NT2/D1 (cell line): ENCODE results near the gene NRGN.

ENCODE experiments used
- SUZ12 ChIP-seq: IDR thresholded peaks from 2 replicates; pipeline ENCODE4 v1.6.1; 2011; ENCODE audit not compliant: insufficient read length, insufficient read depth; ENCODE audit errors: extremely low read depth
- YY1 ChIP-seq: IDR thresholded peaks from 2 replicates; pipeline ENCODE4 v1.6.1; 2011; ENCODE audit not compliant: insufficient read length, insufficient read depth
- ZNF274 ChIP-seq: IDR thresholded peaks from 2 replicates; pipeline ENCODE4 v1.6.1; 2011; ENCODE audit warnings: mild to moderate bottlenecking, low read depth, low read length

GRCh38 chr11:124745270-124745834, 5.6 kb downstream of the NRGN start:
- no peak for TF ChIP-seq YY1
- no peak for TF ChIP-seq ZNF274
- TF ChIP-seq SUZ12, result no peak
